NT2/D1 (cell line): ENCODE measurements around the gene SCN8A.

Experiments
- DNase-seq: peaks from one replicate; pipeline ENCODE4 v3.0.0-alpha.2; 2011; ENCODE audit warnings: low read depth, low spot score
- H3K27me3 ChIP-seq: 2 replicates; pipeline ENCODE4 v1.6.0; 2011; ENCODE audit warnings: mild to moderate bottlenecking; ENCODE audit not compliant: insufficient read length, insufficient read depth
- H3K36me3 ChIP-seq: 2 replicates; pipeline ENCODE4 v1.6.1; 2011; ENCODE audit warnings: mild to moderate bottlenecking, low read length, mixed read lengths; ENCODE audit not compliant: insufficient read depth, insufficient read length
- H3K4me1 ChIP-seq: 2 replicates; pipeline ENCODE4 v1.5.1; 2011; ENCODE audit not compliant: insufficient read depth, insufficient read length
- H3K4me3 ChIP-seq: 2 replicates; pipeline ENCODE4 v1.5.1; 2011; ENCODE audit warnings: low read depth; ENCODE audit not compliant: insufficient read length
- H3K9ac ChIP-seq: 2 replicates; pipeline ENCODE4 v1.6.0; 2011; ENCODE audit warnings: low read depth; ENCODE audit not compliant: insufficient read length
- H3K9me3 ChIP-seq: 2 replicates; pipeline ENCODE4 v1.5.1; 2011; ENCODE audit warnings: mild to moderate bottlenecking, low read length; ENCODE audit not compliant: insufficient read depth
- SUZ12 ChIP-seq: IDR thresholded peaks from 2 replicates; pipeline ENCODE4 v1.6.1; 2011; ENCODE audit not compliant: insufficient read length, insufficient read depth; ENCODE audit errors: extremely low read depth
- YY1 ChIP-seq: IDR thresholded peaks from 2 replicates; pipeline ENCODE4 v1.6.1; 2011; ENCODE audit not compliant: insufficient read length, insufficient read depth
- ZNF274 ChIP-seq: IDR thresholded peaks from 2 replicates; pipeline ENCODE4 v1.6.1; 2011; ENCODE audit warnings: mild to moderate bottlenecking, low read depth, low read length

SCN8A gene

GRCh38 chr12:51589060-51589459, 2.0 kb upstream of the SCN8A start:
- no peak for DNase-seq
- Histone ChIP-seq H3K27me3 (peaks cover 17% of the 10 kb centered on the region), H3K4me1 (no peaks in the 10 kb centered on the region), H3K9ac (no peak overlapping the region), H3K9me3 (no peaks in the 10 kb centered on the region), H3K4me3 (no peak overlapping the region), H3K36me3 (no peaks in the 10 kb centered on the region)
- TF ChIP-seq SUZ12 (no peak), ZNF274 (no peak), YY1 (no peak)

- no peaks in the 10 kb centered on the region for H3K9me3 ChIP-seq
- H3K9ac ChIP-seq, result no peak overlapping the region
- TF ChIP-seq YY1, result no peak
- H3K27me3 ChIP-seq, result peaks cover 17% of the 10 kb centered on the region
- H3K4me1 ChIP-seq, result no peaks in the 10 kb centered on the region
- no peak for DNase-seq
- H3K36me3 ChIP-seq, result no peaks in the 10 kb centered on the region
- H3K4me3 ChIP-seq, result no peak overlapping the region
Observed at GRCh38 chr12:51589557-51590176, 1.4 kb upstream of the SCN8A start.

GRCh38 chr12:51590347-51591015, 552 bp upstream of the SCN8A start:
- peak; percentile 88 for DNase-seq
- Histone ChIP-seq H3K36me3 (no peaks in the 10 kb centered on the region), H3K4me3 (peak overlapping the region; percentile 47), H3K9ac (peak overlapping the region; percentile 74), H3K27me3 (peaks cover 17% of the 10 kb centered on the region), H3K4me1 (no peaks in the 10 kb centered on the region), H3K9me3 (no peaks in the 10 kb centered on the region)
- TF ChIP-seq ZNF274, result no peak

GRCh38 chr12:51592034-51592705, 1.1 kb downstream of the SCN8A start:
- Histone ChIP-seq H3K9me3 (no peaks in the 10 kb centered on the region), H3K9ac (peak overlapping the region; percentile 61), H3K4me3 (peak overlapping the region; percentile 89), H3K36me3 (no peaks in the 10 kb centered on the region), H3K27me3 (peaks cover 17% of the 10 kb centered on the region), H3K4me1 (no peaks in the 10 kb centered on the region)
- TF ChIP-seq YY1 (no peak), ZNF274 (no peak), SUZ12 (no peak)
- peak; percentile 25 for DNase-seq

- Histone ChIP-seq H3K4me3 (no peak overlapping the region), H3K4me1 (no peaks in the 10 kb centered on the region), H3K9me3 (no peaks in the 10 kb centered on the region), H3K27me3 (peaks cover 17% of the 10 kb centered on the region), H3K36me3 (no peaks in the 10 kb centered on the region), H3K9ac (no peak overlapping the region)
- no peak for TF ChIP-seq SUZ12
- no peak for TF ChIP-seq ZNF274
- no peak for TF ChIP-seq YY1
- DNase-seq, result no peak
Observed at GRCh38 chr12:51593021-51593420, 2.0 kb downstream of the SCN8A start.

- no peak overlapping the region for H3K4me3 ChIP-seq
- H3K27me3 ChIP-seq, result peaks cover 17% of the 10 kb centered on the region
- no peaks in the 10 kb centered on the region for H3K4me1 ChIP-seq
- TF ChIP-seq ZNF274, result no peak
- no peak for TF ChIP-seq SUZ12
- no peak for TF ChIP-seq YY1
- DNase-seq, result peak; percentile 13
- no peak overlapping the region for H3K9ac ChIP-seq
- H3K36me3 ChIP-seq, result no peaks in the 10 kb centered on the region
- no peaks in the 10 kb centered on the region for H3K9me3 ChIP-seq
Observed at GRCh38 chr12:51593539-51593938, 2.5 kb downstream of the SCN8A start.

- H3K27me3 ChIP-seq, result no peaks in the 10 kb centered on the region
- no peaks in the 10 kb centered on the region for H3K36me3 ChIP-seq
- no peak overlapping the region for H3K4me3 ChIP-seq
- no peak for TF ChIP-seq SUZ12
- no peak for TF ChIP-seq ZNF274
- TF ChIP-seq YY1, result no peak
- no peak for DNase-seq
- no peaks in the 10 kb centered on the region for H3K4me1 ChIP-seq
- no peak overlapping the region for H3K9ac ChIP-seq
- H3K9me3 ChIP-seq, result no peaks in the 10 kb centered on the region
Observed at GRCh38 chr12:51598156-51598555, 7.1 kb downstream of the SCN8A start.
